Activated CD4-positive, alpha-beta T cell treated with anti-CD3 and anti-CD28 coated beads, Interleukin-2, Interleukin-4, amounts not matched to agents 100 ng/mL and 50 ng/mL, durations not matched to agents 16 hours and 8 hours (primary cell): ENCODE results near the gene TBC1D16.
"Not testable (repeated sequence)": the region's sequence is repeated elsewhere in the genome, so short reads cannot be mapped to it uniquely, and the experiment has no call there.

Source experiments
- DNase-seq: peaks from one replicate; pipeline ENCODE4 v3.0.0-alpha.2; 2020; ENCODE audit warnings: low spot score

The TBC1D16 gene

DNA sequence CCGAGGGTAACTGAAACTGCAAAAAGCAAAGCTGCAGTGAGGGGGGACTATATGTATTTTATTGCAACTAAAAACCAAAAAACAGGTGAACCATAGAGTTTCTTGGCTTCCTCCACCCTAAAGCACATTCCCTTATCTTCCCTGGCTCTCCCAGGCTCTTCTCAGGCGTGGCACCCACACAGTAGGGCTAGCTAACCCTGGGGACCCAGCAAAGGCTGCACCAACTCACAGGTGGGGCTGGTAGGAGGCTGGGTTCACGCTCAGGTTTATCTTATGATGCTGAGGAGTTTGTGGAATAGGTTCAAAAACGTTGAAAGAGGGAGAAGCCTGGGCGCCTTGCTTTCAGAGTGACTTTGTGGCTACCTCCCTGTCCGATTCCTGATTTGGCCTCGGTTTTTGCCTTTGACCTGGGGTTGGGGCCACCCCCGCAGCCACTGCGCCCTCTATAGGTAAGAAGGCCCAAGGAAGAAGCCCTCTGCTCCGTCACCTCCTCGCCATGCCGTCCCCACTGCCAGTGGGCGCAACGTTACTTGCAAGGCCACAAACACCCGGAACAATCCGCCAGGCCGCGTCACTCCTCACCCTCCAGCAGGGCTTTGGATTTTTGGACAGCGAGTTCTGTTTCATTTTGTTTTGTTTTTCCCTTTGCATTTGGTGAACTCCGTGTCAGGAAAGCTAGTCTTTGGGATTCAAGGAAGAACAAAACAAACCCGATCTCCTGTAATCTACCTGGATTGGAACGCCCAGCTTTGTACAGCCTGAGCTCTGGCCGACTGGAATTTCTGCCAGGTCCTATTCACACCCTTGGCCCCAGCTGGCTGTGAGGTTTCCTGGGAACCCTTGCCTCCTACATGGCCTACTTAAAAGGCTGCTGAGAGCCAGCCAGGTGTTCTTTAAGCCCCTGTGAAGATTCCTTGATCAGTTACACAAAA is 60.8 kb downstream of the TBC1D16 start:
- no peak for DNase-seq

DNA sequence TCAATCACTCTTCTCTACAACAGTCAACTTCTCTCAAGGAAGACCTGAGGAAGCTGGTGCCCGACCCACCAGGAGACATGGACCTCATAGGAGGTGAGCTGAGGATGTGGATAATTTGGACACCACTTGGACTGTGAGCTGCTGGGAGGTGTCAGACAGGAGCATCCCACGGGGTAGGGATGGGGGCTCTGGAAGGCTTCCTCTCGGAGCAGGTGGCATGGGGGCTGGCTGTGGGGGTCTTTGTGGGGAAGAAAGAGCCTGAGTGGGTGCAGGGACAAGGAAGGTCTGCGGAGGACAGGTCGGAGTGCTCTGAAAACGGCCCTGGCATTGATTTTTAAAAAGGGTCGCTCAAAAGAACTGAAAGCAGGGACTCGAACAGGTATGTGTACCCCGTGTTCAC is 64.0 kb downstream of the TBC1D16 start:
- no peak for DNase-seq

DNA sequence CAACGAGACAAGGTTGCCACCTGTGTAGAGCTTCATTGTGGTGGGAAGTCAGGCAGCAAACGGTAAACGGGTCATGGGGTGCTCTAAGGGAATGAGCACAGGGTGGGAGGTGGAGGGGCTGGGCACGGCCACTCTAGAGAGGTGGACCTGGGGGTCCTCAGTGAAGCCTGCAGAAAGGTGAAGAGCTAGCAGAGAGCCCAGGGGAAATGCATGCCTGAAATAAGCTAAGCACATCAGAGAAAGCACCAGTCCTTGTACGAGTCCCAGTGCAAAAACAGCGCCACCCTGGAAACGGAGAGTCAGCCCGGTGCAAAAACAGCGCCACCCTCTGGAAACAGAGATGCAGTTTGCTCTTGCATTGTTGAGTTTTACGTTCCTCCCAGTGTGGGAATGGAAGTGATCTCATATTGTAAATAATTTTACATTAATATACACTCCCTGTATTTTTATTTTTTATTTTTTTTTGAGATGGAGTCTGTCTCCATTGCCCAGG is 65.0 kb downstream of the TBC1D16 start:
- DNase-seq = peak; percentile 23

DNA sequence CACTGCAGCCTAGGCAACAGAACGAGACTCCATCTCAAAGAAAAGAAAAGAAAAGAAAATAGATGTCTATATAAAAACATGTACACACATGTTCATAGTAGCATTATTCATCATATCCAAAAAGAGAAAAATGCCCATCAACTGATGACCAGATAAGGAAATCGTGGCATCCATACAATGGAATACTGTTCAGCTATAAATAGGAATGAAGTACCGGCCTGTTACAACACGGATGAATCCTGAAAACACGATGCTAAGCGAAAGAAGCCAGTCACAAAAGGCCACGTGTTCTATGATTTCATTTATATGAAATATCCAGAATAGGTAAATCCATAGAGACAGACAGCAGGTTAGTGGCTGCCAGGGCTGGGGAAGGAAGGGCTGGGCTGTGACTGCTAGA is 65.8 kb downstream of the TBC1D16 start:
- no peak for DNase-seq

DNA sequence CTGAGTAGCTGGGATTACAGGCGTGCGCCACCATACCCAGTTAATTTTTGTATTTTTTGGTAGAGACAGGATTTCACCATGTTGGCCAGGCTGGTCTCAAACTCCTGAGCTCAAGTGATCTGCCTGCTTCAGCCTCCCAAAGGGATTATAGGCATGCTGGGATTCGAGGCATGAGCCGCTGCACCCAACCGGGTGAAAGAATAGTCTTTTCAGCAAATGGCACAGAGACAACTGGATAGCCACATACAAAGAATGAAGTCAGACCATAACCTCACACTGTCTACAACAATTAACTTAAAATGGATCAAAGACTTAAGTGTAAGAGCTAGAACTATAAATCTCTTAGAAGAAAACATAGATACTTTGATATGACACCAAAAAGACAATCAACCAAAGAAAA is 67.6 kb downstream of the TBC1D16 start:
- no peak for DNase-seq

DNA sequence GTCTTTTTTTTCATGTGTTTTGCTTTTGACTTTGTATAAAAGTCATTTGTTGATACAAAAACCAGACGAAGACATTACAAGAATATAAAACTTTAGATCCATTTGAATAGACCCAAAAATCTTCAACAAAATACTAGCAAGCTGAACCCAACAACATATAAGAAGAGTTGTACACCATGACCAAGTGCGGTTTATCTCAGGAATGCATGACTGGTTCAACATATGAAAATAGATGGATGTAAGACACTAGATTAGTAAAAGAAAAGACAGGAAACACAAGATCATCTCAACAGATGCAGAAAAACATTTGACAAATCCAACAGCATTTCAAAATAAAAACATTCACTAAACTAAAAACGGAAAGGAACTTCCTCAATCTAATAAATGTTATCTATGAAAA is 69.0 kb downstream of the TBC1D16 start:
- DNase-seq = no peak

DNA sequence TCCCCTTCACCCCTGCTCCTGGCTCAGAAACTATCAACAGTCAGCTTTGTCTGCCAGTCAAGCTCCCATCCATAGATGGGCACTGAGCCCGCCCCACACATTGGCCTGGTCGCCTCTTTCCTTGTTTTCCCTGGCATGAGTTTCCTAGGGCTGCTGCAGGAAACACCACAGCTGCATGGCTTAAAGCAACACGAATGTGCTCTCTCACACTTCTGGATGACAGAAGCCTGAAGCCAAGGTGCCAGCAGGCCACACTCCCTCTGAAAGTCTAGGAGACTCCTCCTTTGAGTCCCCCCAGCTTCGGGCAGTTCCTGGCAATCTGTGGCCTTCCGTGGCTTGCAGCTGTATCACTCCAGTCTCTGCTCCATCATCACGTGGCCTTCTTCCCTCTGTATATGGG is 69.9 kb downstream of the TBC1D16 start:
- no peak for DNase-seq

DNA sequence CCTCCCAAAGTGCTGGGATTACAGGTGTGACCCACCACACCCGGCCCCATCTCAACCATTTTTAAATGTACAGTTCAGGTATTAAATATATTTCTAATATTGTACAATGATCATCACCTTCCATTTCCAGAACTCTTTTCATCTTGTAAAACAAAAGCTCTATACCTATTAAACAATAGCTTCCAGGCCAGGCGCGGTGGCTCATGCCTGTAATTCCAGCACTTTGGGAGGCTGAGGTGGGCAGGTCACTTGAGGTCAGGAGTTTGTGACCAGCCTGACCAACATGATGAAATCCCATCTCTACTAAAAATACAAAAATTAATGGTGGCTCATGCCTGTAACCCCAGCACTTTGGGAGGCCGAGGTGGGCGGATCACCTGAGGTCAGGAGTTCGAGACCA is 73.2 kb downstream of the TBC1D16 start:
- DNase-seq = not testable (repeated sequence)

DNA sequence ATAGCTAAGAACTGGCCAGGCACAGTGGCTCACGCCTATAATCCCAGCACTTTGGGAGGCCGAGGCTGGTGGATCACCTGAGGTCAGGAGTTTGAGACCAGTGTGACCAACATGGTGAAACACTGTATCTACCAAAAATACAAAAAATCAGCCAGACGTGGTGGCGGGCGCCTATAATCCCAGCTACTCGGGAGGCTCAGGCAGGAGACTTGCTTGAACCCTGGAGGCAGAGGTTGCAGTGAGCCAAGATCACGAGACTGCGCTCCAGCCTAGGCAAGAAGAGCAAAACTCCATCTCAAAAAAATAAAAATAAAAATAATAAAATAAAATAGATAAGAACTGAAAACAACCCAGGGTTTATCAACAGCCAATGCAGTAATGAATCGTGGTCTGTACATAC is 74.1 kb downstream of the TBC1D16 start:
- not testable (repeated sequence) for DNase-seq

DNA sequence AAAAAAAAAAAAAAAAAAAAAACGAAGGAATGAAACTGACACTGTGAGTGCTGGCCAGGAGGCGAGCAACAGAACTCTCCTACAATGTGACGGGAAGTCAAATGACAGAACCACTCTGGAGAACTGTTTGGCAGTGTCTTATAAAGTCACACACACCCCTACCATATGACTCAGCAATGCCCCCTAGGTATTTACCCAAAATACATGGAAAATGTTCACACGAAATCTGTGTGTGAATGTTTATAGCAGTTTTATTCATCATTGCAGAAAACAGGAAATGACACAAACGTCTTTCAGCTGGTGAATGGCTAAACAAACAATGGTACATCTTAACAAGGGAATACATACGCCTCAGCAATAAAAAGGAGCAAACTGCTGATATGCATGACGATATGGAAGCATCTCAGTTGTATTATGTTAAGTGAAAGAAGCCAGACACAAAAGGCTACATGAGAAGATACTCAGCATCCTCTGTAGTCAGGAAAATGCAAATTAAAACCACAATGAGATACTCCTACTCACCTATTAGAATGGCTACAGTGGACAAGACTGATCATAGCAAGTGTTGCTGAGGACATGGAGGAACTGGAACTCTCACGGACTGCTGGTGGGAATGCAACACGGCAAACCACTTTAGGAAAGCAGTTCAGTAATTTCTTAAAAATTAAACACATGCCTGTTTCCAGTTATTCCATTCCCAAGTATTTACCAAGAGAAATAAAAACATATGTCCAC is 74.7 kb downstream of the TBC1D16 start:
- no peak for DNase-seq

DNA sequence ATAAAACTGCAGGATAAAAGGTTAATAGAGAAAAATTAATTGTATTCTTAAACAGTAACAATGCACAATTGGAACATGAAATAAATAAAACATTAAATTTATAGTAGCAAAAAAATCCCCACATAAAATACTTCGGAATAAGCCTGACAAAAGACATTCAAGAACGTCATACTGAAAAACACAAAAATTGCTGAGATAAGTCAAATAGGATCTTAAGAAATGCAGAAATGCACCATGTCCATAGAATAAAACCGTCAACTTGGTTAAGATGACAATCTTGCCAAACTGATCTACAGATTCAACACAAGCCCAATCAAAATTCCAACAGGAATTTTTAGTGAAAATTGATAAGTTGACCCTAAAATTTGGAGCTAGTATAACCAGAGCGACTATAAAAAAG is 76.6 kb downstream of the TBC1D16 start:
- no peak for DNase-seq

DNA sequence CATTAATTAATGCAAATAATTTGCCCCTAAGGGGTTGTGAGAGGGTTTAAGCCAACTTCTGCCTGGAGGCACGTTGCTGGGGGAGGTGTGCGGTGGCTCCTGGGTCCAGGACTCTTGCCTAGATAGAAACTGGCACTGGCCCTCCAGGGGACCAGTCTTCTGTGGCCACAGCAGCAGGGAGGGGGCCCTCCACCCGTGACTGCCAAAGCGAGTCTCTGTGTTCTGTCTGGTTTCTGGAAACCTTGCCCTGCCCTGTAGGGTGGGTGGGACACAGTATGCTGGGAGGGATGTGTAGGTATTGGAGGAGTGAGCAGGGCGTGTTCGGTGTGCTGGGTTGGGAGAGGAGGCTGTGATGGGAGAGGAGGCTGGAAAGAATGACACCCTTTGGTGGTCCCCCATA is 78.8 kb downstream of the TBC1D16 start:
- DNase-seq = no peak

DNA sequence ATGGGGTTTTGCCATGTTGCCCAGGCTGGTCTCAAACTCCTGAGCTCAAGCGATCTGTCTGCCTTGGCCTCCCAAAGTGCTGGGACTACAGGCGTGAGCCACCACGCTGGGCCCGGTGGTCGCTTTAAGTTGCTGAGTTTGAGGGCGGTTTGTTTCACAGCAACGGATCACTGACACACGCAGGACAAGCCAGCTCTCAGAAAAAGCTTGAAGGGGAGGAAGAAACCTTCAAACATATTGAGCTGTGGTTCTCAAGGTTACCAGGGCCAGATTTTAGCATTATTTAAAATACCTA is 79.3 kb downstream of the TBC1D16 start:
- not testable (repeated sequence) for DNase-seq

DNA sequence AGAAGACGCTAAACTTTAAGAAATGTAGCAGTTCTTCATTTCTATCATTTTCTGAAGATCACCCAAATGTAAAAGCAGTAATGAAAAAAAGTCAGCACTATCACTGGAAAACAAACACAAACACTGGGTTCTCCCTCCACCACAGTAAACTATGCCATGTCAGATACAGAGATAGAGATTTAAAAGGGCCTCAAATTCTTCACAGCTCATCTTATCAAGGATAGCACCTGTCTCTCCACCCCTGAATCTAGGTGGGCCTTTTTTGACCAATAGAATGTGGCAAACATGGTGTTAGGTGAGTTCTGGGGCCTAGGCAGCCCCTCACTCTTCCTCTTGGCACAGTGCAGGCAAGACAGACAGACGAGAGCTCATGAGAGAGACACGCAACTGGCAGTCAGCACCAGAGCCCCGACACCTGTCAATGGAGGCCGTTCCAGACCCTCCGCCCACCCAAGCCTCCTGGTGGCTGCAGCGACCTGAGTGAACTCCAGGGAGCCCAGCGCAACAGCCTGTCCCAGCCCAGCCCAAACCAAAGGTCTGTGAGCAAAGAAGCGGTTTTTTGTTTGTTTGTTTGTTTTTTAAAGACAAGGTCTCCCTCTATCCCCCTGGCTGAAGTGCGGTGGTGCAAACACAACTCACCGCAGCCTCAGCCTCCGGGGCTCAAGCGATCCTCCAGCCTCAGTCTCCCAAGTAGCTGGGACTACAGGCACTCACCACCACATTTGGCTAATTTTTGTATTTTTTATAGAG is 79.8 kb downstream of the TBC1D16 start:
- DNase-seq = no peak

DNA sequence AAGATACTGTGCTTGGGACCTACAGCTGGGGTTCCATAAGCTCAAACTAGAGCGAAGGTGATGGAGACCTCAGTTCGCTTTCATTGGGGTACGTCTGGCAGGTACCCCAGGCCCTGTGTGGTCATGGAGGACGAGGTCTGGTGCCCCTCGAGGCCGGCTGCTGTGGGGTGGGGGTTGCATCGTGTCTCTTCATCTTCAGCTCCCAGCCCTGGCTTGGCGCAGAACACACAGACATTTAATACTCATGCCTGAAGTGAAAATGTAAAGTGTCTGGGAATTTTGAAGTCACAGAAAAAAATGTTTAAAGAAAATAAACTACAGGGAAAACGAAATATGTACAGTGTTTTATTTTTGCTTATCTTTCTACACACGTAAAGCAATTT is 80.5 kb downstream of the TBC1D16 start:
- DNase-seq = no peak

DNA sequence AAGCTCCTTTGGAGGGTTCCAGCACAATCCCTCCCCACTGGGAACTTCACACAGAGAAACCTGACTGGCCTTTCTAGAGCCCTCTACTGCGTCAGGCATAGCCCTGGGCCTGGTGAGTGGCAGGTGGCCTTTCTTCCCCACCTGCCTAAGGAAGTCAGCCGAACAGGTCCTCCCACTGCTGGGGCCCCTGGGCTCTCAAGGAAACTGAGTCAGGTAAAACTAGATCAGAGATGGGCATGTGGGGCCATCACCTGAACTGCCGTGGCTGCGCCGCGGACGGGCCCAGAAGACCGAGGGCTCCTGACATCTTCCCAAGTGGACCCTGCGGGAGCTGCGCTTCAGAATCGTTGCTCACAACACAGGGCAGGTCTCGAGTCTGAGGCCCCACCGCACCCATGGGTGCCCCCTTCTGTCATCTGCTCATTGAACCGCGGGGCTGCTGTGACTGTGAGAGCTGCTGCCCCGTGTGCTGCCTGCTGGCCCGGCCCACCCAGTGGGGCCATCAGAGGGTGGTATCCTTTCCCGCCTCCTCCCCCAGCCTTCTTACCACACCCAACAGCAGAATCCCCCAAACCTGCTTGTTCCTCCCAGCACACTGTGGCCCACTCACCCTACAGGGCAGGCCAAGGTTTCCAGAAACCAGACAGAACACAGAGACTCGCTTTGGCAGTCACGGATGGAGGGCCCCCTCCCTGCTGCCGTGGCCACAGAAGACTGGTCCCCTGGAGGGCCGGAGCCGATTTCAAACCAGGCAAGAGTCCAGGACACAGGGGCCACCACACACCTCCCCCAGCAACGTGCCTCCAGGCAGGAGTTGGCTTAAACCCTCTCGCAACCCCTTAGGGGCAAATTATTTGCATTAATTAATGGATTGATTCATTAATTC is 81.1 kb downstream of the TBC1D16 start:
- DNase-seq = no peak

DNA sequence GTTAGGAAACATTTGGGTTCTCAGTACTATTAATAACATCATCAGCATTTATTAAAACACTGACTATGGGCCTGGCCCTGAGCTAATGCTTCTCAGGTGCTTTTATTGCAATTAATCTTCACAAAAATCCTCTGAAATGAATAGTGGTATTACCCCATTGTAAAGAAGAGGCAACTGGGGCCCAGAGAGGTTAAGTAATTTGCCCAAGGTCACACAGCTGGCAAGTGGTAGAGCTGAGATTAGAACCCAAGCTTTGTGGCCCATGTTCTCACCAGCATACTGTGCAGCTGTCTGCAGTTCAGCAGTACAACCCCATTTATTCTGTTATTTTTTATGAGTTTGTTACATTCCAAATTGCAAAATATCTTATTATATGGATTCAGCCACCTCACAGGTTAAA is 82.3 kb downstream of the TBC1D16 start:
- no peak for DNase-seq

DNA sequence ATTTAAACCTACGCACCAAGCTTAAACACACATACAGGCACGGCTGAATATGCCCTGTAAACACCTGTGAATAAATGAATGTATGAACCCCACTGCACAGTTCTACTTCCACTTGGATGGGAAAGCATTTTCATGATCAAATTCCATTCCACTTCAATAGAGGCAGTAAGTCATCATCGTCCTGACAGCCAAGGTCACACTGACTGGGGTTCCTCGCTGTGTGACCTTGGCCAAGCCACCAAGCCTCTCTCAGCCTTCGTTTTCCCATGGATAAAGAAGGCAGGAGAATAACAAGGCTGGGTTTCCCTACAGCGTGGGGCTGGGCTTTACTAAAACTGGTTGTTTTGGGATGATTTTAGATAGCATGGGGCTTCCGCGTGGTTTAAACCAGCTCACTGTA is 82.8 kb downstream of the TBC1D16 start:
- DNase-seq = no peak

DNA sequence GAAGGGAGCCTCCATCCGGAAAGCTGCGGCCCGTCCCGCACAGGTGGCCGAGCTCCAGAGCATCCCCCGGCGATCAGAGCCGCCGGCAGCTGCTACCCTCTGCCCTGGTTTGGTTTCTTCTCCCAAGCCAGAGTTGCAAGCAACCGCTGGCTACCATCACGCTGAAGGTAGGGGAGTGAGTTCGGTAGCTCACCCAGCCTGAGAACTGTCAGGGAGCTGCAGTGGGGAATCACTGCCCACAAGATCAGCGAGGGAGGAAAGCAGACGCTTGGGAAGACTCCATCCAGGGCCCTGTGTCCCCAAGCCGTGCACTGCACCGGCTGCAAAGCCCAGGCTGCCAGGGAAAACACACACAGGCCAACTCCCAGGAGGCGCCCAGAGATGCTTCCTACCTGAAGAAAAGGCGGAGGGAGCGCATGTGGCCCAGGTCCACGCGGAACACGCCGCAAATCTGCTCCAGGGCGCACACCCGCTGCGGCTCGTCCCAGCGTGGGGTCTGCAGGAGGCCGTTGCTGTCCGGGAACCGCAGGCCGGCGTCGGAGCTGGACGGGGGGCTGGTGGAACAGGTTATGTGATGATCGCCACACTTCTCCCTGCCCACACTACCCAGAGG is 83.3 kb downstream of the TBC1D16 start:
- DNase-seq = no peak

DNA sequence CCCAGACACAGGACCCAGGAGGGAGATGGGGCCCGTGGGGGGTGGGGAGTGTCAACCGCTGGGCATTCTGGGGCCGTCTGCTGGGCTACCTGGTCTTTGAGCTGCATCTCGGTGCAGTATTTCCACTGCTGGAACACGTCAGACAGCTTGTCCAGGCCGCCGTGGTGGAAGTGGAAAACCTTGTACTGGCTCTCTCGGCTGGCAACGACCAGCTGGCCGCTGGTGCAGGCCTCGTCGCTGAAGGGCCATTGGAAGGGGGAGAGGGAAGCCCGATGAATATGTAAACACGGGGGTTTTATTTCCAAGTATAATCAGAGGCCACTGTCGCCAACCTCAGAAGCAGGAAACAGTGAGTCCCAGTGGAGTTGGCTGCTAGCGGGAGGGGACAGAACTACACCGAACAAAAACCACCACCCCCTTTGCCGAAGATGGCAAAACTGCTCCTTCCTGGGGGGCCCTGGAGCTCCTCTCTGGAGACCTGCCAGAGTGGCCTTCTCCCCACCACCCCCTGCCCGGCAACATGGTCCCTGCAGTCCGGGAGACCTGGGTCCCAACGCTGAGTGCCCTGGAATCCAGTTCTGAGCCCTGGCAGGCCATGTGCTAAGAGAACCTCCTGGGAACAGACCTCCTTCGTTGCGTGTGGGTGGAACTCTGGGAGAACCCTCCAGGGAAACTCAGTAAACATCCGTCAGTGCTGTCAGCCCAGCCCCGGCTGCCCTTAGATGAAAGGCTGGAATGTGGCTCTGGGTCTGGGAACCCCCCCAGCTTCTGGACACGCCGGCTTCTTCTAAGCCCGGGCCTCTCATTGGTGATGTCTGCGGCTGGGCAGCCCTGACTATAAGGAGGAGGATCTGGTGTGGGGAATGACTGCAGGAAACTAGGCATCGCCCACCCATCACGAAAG is 84.1 kb downstream of the TBC1D16 start:
- DNase-seq = no peak
